H1 (cell line): ENCODE data around the gene FUT2. TPM values are rescaled to one million over a fixed set of nuclear protein-coding genes. Genes with fewer than 3 reads are reported as not detected.
A peak's percentile ranks its signal among the peaks of the same experiment; 100 is the strongest.

Experiments used
- BRCA1 ChIP-seq: IDR thresholded peaks from 2 replicates; pipeline ENCODE4 v1.6.1; 2012; ENCODE audit warnings: low read depth, low read length, improper control_type of control experiment
- EZH2 ChIP-seq: fragments of 200-600 bp; sonication (generic); IDR thresholded peaks from 2 replicates; pipeline ENCODE4 v1.7.1; 2012; ENCODE audit warnings: low read depth, mild to moderate bottlenecking, moderate library complexity, low read length, inconsistent platforms; ENCODE audit not compliant: severe bottlenecking
- FOSL1 ChIP-seq: IDR thresholded peaks from 2 replicates; pipeline ENCODE4 v1.6.1; 2011; ENCODE audit warnings: mild to moderate bottlenecking, low read depth, low read length, moderate library complexity; ENCODE audit not compliant: insufficient read depth
- JUN ChIP-seq: IDR thresholded peaks from 2 replicates; pipeline ENCODE4 v1.6.1; 2011; ENCODE audit warnings: low read depth, mild to moderate bottlenecking, improper control_type of control experiment, low read length
- JUND ChIP-seq: IDR thresholded peaks from 2 replicates; pipeline ENCODE4 v1.6.1; 2011; ENCODE audit warnings: mild to moderate bottlenecking, improper control_type of control experiment, low read length
- MAFK ChIP-seq: IDR thresholded peaks from 2 replicates; pipeline ENCODE4 v1.6.1; 2012; ENCODE audit warnings: low read depth, mild to moderate bottlenecking, improper control_type of control experiment, low read length
- NRF1 ChIP-seq: IDR thresholded peaks from 2 replicates; pipeline ENCODE4 v1.6.1; 2011; ENCODE audit warnings: mild to moderate bottlenecking, low read depth, low read length, improper control_type of control experiment
- POLR2A ChIP-seq, 2 experiments: IDR thresholded peaks; 1 replicate in 1 of 2; 2 replicates in 1 of 2; pipeline ENCODE4 v1.6.1; 2011; ENCODE audit warnings: low read depth in 2 of 2, low read length in 2 of 2, mild to moderate bottlenecking in 2 of 2; ENCODE audit errors: control extremely low read depth in 1 of 2
- RAD21 ChIP-seq, 2 experiments: IDR thresholded peaks in 1 of 2; conservative IDR thresholded peaks in 1 of 2; 2 replicates each; pipeline ENCODE4 v1.6.1; 2011; ENCODE audit warnings: low read depth in 2 of 2, low read length in 2 of 2, improper control_type of control experiment in 1 of 2, inconsistent platforms in 1 of 2, mild to moderate bottlenecking in 1 of 2, moderate library complexity in 1 of 2
- RXRA ChIP-seq: IDR thresholded peaks from 2 replicates; pipeline ENCODE4 v1.6.1; 2011; ENCODE audit warnings: low read depth, mild to moderate bottlenecking, low read length, moderate library complexity; ENCODE audit not compliant: insufficient read depth
- TAF1 ChIP-seq: IDR thresholded peaks from 2 replicates; pipeline ENCODE4 v1.6.1; 2011; ENCODE audit warnings: mild to moderate bottlenecking, low read depth, low read length
- TBP ChIP-seq: IDR thresholded peaks from 2 replicates; pipeline ENCODE4 v1.6.1; 2011; ENCODE audit warnings: low read depth, low read length, improper control_type of control experiment
- TEAD4 ChIP-seq: IDR thresholded peaks from 2 replicates; pipeline ENCODE4 v1.6.1; 2012; ENCODE audit warnings: low read depth, low read length, inconsistent platforms, mixed read lengths
- YY1 ChIP-seq: IDR thresholded peaks from 2 replicates; pipeline ENCODE4 v1.6.1; 2011; ENCODE audit warnings: low read depth, mild to moderate bottlenecking, low read length
- polyA plus RNA-seq, 7 experiments: library from polyadenylated mRNA; depleted of rRNA in 3 of 7; stranded (reverse) in 5 of 7; unstranded in 2 of 7; fragments of >200 nt in 5 of 7; fragments of 200-250 nt in 2 of 7; gene quantifications; 1 replicate in 5 of 7; 2 replicates in 1 of 7; 4 replicates in 1 of 7; pipeline versions ENCODE4 v1.2.1 to v1.2.3, GENCODE V29; 2011 to 2013; ENCODE audit warnings: missing spikeins in 2 of 7, mixed read lengths in 2 of 7
- total RNA-seq: library from RNA; stranded (reverse); fragmentation: NEBNext Ultra II Directional; extraction: Animal tissue kit (Norgen Biotek cat#: 25700); gene quantifications from 2 replicates; pipeline ENCODE4 v1.2.1, GENCODE V29; 2021

The FUT2 gene
- total and polyA plus RNA-seq, 2 of the 8 experiments (the other 6 are each of a cell fraction or from before 2014, with no cell fraction given): 5.0 to 5.6 TPM

DNA sequence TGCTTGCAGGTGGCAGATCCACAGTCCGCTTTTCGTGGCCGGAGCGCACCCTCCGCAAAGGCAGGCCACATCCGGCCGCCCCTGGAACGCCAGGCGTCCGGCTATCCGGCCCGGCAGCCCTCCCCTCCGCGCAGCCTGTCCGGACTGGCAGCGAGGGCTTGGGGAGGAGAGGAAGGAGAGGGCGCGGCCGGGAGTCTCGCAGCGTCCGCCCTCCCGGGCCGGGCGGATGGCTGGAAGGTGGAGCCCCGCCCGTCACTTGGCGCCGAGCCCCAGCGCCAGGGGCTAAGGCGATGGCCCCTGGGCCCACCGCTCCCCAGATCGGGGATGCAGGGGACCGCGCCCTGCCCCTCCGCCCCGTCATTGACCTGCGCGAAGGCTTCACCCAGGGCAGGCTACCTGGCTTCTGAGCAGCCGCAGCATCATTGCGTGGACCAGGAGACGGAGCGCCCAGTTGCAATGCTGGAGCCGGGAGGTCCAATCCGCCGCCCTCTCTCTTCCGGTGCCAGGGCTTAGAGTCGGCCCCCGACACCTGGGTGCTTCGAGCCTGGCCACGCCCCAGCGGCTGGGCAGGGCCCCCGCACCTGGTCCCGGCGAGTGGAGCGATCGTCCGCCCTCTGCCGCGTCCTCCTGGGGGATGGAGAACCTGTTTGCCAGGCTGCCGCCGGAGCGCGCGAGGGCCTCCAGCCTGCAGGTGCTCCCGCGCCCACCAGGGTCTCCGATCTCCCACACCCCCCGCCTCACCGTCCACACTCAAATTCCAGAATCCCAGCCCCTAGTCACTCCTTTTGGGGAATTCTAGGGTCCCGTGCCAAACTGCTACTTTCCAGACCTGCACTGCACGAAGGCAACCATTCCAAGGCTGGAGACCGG lies 57.0 kb downstream of the FUT2 start, which contains the start of gene FUT1 (continued):
- TF ChIP-seq RXRA (no peak), TBP (peak; percentile 73), JUN (no peak), TEAD4 (no peak), BRCA1 (no peak), EZH2 (no peak), JUND (0 out of 2 replicates have a peak, but pooled peaks have one; percentile 30), POLR2A (IDR thresholded peaks at IDR 0.05; ENCODE audit: control extremely low read depth in 1 of 2, low read depth in 2 of 2, low read length in 2 of 2) (peak in 1 of 2 experiments; percentile 73; a peak in 2 of 3 replicates), YY1 (peak; percentile 81), FOSL1 (no peak), MAFK (no peak), RAD21 (IDR thresholded peaks at IDR 0.05 in 1 of 2, conservative IDR thresholded peaks at IDR 0.05 in 1 of 2; ENCODE audit: low read depth in 2 of 2, low read length in 2 of 2) (no peak; a peak in 1 of 4 replicates), NRF1 (no peak), TAF1 (peak; percentile 55; the same call in 1 of the 2 replicates)
